Gastroesophageal sphincter (tissue), 3 donors: ENCODE results near the gene AK5.

ENCODE experiments used
- CTCF ChIP-seq, 4 experiments: fragments of 200-600 bp in 2 of 4; fragments of 450-650 bp in 2 of 4; sonication (generic) in 1 of 4; IDR thresholded peaks; one replicate each; pipeline ENCODE4 v1.5.1; 2017 to 2019; ENCODE audit warnings: antibody characterized with exemption in 4 of 4, mild to moderate bottlenecking in 2 of 4, moderate library complexity in 2 of 4
- POLR2A ChIP-seq, 2 donors: fragments of 450-650 bp; IDR thresholded peaks; one replicate each; pipeline ENCODE4 v1.6.1; 2017; ENCODE audit warnings: antibody characterized with exemption in 2 of 2, mild to moderate bottlenecking in 2 of 2, moderate library complexity in 1 of 2

- TF ChIP-seq POLR2A (IDR thresholded peaks at IDR 0.05) (no peak), CTCF (IDR thresholded peaks at IDR 0.05) (no peak)
These were observed 232.3 kb downstream of the AK5 start for GRCh38 chr1:77513839-77514763.
